HG02798 (cell line): ENCODE results near the gene SIX5.

Experiments
- ATAC-seq: cut with Tn5 transposase; IDR thresholded peaks from one replicate; pipeline ENCODE4 v1.9.1; 2021; ENCODE audit warnings: mild to moderate bottlenecking; ENCODE audit not compliant: unreplicated experiment, poor library complexity

Gene SIX5

GRCh38 chr19:45717131-45717982 is 51.7 kb downstream of the SIX5 start:
- ATAC-seq = peak; percentile 95

DNA sequence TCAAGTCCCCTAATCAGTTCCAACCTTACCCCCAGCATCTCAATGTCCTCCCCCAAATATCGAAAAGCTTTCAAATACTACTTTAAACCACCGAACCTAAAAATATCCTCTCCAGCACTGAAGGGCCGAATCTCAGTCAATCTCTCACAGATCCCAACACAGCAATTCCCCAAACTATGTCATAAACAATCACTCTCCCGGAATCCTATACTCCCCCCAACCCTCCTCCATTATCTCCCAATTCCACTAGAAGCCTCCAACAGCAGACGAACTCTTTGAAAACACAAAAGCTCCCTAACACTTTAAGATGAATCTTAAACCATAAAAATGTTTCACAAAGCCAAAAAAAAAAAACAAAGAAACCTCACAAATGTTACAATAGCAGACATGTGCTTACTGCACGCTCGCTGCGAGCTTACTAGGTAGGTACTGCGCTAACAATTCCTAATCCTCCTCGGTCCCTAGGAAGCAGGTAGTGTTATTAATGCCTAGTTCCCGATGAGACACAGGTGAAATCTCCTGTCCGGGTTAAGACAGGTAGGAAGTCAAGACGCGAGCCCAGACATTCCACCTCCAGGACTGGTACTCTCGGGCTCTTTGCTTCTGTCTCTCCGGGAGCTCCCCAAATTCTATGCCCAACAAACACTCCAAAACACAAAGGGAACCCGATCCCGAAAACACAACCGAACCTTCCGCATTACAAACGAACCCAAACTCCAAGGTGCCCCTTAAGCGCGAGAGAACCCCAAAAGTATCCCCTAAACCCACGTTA is 52.5 kb downstream of the SIX5 start:
- no peak for ATAC-seq

- no peak for ATAC-seq
These were observed 53.9 kb downstream of the SIX5 start for GRCh38 chr19:45715139-45715538.
